GM19467 (cell line): ENCODE results near the gene IFT122.
"Not testable (repeated sequence)": the region's sequence is repeated elsewhere in the genome, so short reads cannot be mapped to it uniquely, and the experiment has no call there.

ENCODE experiments used
- ATAC-seq: cut with Tn5 transposase; IDR thresholded peaks from one replicate; pipeline ENCODE4 v1.9.1; 2021; ENCODE audit warnings: mild to moderate bottlenecking, moderate library complexity; ENCODE audit not compliant: unreplicated experiment

Gene IFT122

GRCh38 chr3:129467932-129468331 is 27.9 kb downstream of the IFT122 start:
- no peak for ATAC-seq

- no peak for ATAC-seq
Measured at GRCh38 chr3:129469026-129469425, 29.0 kb downstream of the IFT122 start.

GRCh38 chr3:129470861-129471260 is 30.8 kb downstream of the IFT122 start:
- no peak for ATAC-seq

- no peak for ATAC-seq
Measured at GRCh38 chr3:129473067-129473768, 33.2 kb downstream of the IFT122 start.

- ATAC-seq, result no peak
Measured at GRCh38 chr3:129473769-129474152, 33.7 kb downstream of the IFT122 start.

- ATAC-seq, result no peak
Measured at GRCh38 chr3:129474984-129475804, 35.2 kb downstream of the IFT122 start.

- no peak for ATAC-seq
Measured at GRCh38 chr3:129475863-129476262, 35.8 kb downstream of the IFT122 start.

- no peak for ATAC-seq
Measured at GRCh38 chr3:129476586-129476985, 36.6 kb downstream of the IFT122 start.

- ATAC-seq, result not testable (repeated sequence)
Measured at GRCh38 chr3:129481225-129481765, 41.3 kb downstream of the IFT122 start.

- no peak for ATAC-seq
Measured at GRCh38 chr3:129481766-129482332, 41.8 kb downstream of the IFT122 start.

GRCh38 chr3:129482721-129483120 is 42.7 kb downstream of the IFT122 start:
- ATAC-seq, result no peak

GRCh38 chr3:129483870-129484269 is 43.8 kb downstream of the IFT122 start:
- ATAC-seq, result no peak

- ATAC-seq, result not testable (repeated sequence)
Measured at GRCh38 chr3:129485146-129485545, 45.1 kb downstream of the IFT122 start.

- no peak for ATAC-seq
Measured at GRCh38 chr3:129485721-129486663, 46.0 kb downstream of the IFT122 start.

- ATAC-seq, result no peak
Measured at GRCh38 chr3:129486664-129487035, 46.6 kb downstream of the IFT122 start.

- no peak for ATAC-seq
Measured at GRCh38 chr3:129487183-129487867, 47.3 kb downstream of the IFT122 start.

- not testable (repeated sequence) for ATAC-seq
Measured at GRCh38 chr3:129487868-129488335, 47.9 kb downstream of the IFT122 start.

- not testable (repeated sequence) for ATAC-seq
Measured at GRCh38 chr3:129489258-129489657, 49.2 kb downstream of the IFT122 start.

GRCh38 chr3:129490273-129490675 is 50.2 kb downstream of the IFT122 start:
- peak; percentile 66 for ATAC-seq

- ATAC-seq, result not testable (repeated sequence)
Measured at GRCh38 chr3:129491077-129491476, 51.1 kb downstream of the IFT122 start.
